Mesenchymal stem cell (in vitro differentiated cells and primary cell): ENCODE measurements around the gene PAX4.

Experiments
- DNase-seq: peaks from one replicate; pipeline ENCODE4 v3.0.0-alpha.2; 2013
- H2AFZ ChIP-seq: one replicate; pipeline ENCODE4 v1.6.1; 2013; ENCODE audit warnings: low read depth, mild to moderate bottlenecking, control low read depth, inconsistent platforms, low read length, moderate library complexity
- H2AK5ac ChIP-seq: 2 replicates; pipeline ENCODE4 v1.6.1; 2013; ENCODE audit warnings: low read length, moderate library complexity, mild to moderate bottlenecking, inconsistent platforms; ENCODE audit not compliant: severe bottlenecking
- H2BK120ac ChIP-seq: one replicate; pipeline ENCODE4 v1.6.1; 2013; ENCODE audit warnings: low read depth, mild to moderate bottlenecking, inconsistent platforms, low read length, moderate library complexity
- H2BK12ac ChIP-seq, 2 experiments: one replicate each; pipeline ENCODE4 v1.6.1; 2013; ENCODE audit warnings: inconsistent platforms in 2 of 2, low read length in 2 of 2, mild to moderate bottlenecking in 2 of 2, moderate library complexity in 2 of 2, control low read depth in 1 of 2
- H2BK15ac ChIP-seq: one replicate; pipeline ENCODE4 v1.6.1; 2013; ENCODE audit warnings: mild to moderate bottlenecking, low read depth, inconsistent platforms; ENCODE audit not compliant: poor library complexity, severe bottlenecking
- H2BK5ac ChIP-seq: 2 replicates; pipeline ENCODE4 v1.6.1; 2013; ENCODE audit warnings: low read depth, mild to moderate bottlenecking, low read length, control low read depth, inconsistent platforms; ENCODE audit not compliant: poor library complexity, severe bottlenecking
- H3K14ac ChIP-seq, 2 experiments: one replicate each; pipeline ENCODE4 v1.6.1; 2013; ENCODE audit warnings: inconsistent platforms in 2 of 2, low read length in 2 of 2, control low read depth in 1 of 2, mild to moderate bottlenecking in 1 of 2, moderate library complexity in 1 of 2
- H3K18ac ChIP-seq, 2 experiments: one replicate each; pipeline ENCODE4 v1.6.1; 2013; ENCODE audit warnings: inconsistent platforms in 2 of 2, low read length in 2 of 2, control low read depth in 1 of 2, low read depth in 1 of 2, mild to moderate bottlenecking in 1 of 2
- H3K23ac ChIP-seq, 2 experiments: one replicate each; pipeline ENCODE4 v1.6.1; 2013; ENCODE audit warnings: inconsistent platforms in 2 of 2, low read length in 2 of 2, mild to moderate bottlenecking in 2 of 2, moderate library complexity in 2 of 2, control low read depth in 1 of 2
- H3K27ac ChIP-seq: 2 replicates; pipeline ENCODE4 v1.5.1; 2013; ENCODE audit warnings: mild to moderate bottlenecking, moderate library complexity, low read length, control low read depth, inconsistent platforms; ENCODE audit not compliant: poor library complexity, severe bottlenecking
- H3K27me3 ChIP-seq, 2 experiments: 2 replicates each; pipeline versions ENCODE4 v1.6.1 to v1.7.0; 2013; ENCODE audit warnings: low read length in 2 of 2, mild to moderate bottlenecking in 2 of 2, moderate library complexity in 2 of 2, control low read depth in 1 of 2, inconsistent platforms in 1 of 2; ENCODE audit not compliant: control insufficient read depth in 1 of 2, insufficient read depth in 1 of 2
- H3K36me3 ChIP-seq, 2 experiments: 2 replicates each; pipeline versions ENCODE4 v1.6.1 to v1.7.0; 2013; ENCODE audit warnings: low read length in 2 of 2, control low read depth in 1 of 2, inconsistent platforms in 1 of 2, low read depth in 1 of 2, mild to moderate bottlenecking in 1 of 2; ENCODE audit not compliant: insufficient read depth in 2 of 2, control insufficient read depth in 1 of 2
- H3K4ac ChIP-seq, 2 experiments: one replicate each; pipeline ENCODE4 v1.6.1; 2013; ENCODE audit warnings: inconsistent platforms in 2 of 2, low read length in 2 of 2, mild to moderate bottlenecking in 2 of 2, moderate library complexity in 2 of 2, control low read depth in 1 of 2, low read depth in 1 of 2
- H3K4me1 ChIP-seq: 2 replicates; pipeline ENCODE4 v1.6.1; 2013; ENCODE audit warnings: low read depth, low read length, control low read depth; ENCODE audit not compliant: control insufficient read depth, insufficient read depth
- H3K4me2 ChIP-seq: 2 replicates; pipeline ENCODE4 v1.6.1; 2013; ENCODE audit warnings: low read length, mild to moderate bottlenecking, inconsistent platforms; ENCODE audit not compliant: poor library complexity, severe bottlenecking
- H3K4me3 ChIP-seq, 2 experiments: 2 replicates each; pipeline versions ENCODE4 v1.5.1 to v1.7.0; 2013; ENCODE audit warnings: low read length in 2 of 2, mild to moderate bottlenecking in 2 of 2, control low read depth in 1 of 2, low read depth in 1 of 2; ENCODE audit not compliant: insufficient read depth in 1 of 2
- H3K79me1 ChIP-seq: replicated peaks from 2 replicates; pipeline ENCODE4 v1.6.1; 2013; ENCODE audit warnings: mild to moderate bottlenecking, control low read depth, low read length, inconsistent platforms; ENCODE audit not compliant: poor library complexity, severe bottlenecking
- H3K9ac ChIP-seq: 2 replicates; pipeline ENCODE4 v1.7.0; 2013; ENCODE audit warnings: mild to moderate bottlenecking, low read length, moderate library complexity
- H3K9me3 ChIP-seq: 2 replicates; pipeline ENCODE4 v1.7.0; 2013; ENCODE audit warnings: mild to moderate bottlenecking, low read length; ENCODE audit not compliant: control insufficient read depth
- H4K8ac ChIP-seq: one replicate; pipeline ENCODE4 v1.6.1; 2013; ENCODE audit warnings: inconsistent platforms, mild to moderate bottlenecking, low read length, moderate library complexity
- H4K91ac ChIP-seq: one replicate; pipeline ENCODE4 v1.6.1; 2013; ENCODE audit warnings: mild to moderate bottlenecking, low read length, inconsistent platforms
- WGBS: methylation state at CpG from one replicate; pipeline ENCODE4 v1.1.7; 2013; ENCODE audit warnings: mixed read lengths; 5-methylcytosine and 5-hydroxymethylcytosine counted together

PAX4 gene

GRCh38 chr7:127638197-127638596 lies 20.3 kb upstream of the PAX4 start:
- Histone ChIP-seq H3K4ac (no peak overlapping the region), H2BK15ac (no peak overlapping the region)

GRCh38 chr7:127635659-127636285 lies 17.8 kb upstream of the PAX4 start:
- Histone ChIP-seq H2AK5ac (no peak overlapping the region), H3K4me2 (no peak overlapping the region), H2BK15ac (no peak overlapping the region), H3K4me3 (no peak overlapping the region), H4K8ac (no peak overlapping the region), H2BK12ac (no peak overlapping the region), H3K4me1 (no peaks in the 10 kb centered on the region), H3K23ac (no peak overlapping the region), H2AFZ (no peak overlapping the region), H3K18ac (no peak overlapping the region), H3K79me1 (no peaks in the 10 kb centered on the region), H2BK120ac (no peak overlapping the region), H3K14ac (no peak overlapping the region), H4K91ac (no peak overlapping the region), H3K27me3 (peaks cover 4 to 12% of the 10 kb centered on the region in 2 experiments), H3K4ac (no peak overlapping the region), H3K9me3 (no peaks in the 10 kb centered on the region), H3K27ac (no peak overlapping the region), H3K36me3 (no peaks in the 10 kb centered on the region), H3K9ac (no peak overlapping the region), H2BK5ac (no peak overlapping the region)
- WGBS, result 68% methylated on average over 3 of the region's 3 CpGs
- DNase-seq, result no peak

More at GRCh38 chr7:127638197-127638596, 20.3 kb upstream of the PAX4 start:
- no peak overlapping the region for H3K23ac ChIP-seq
- no peaks in the 10 kb centered on the region for H3K36me3 ChIP-seq
- H2AK5ac ChIP-seq, result no peak overlapping the region
- H3K4me1 ChIP-seq, result peaks cover 4% of the 10 kb centered on the region
- H4K8ac ChIP-seq, result no peak overlapping the region
- no peak overlapping the region for H3K4me3 ChIP-seq
- H3K27me3 ChIP-seq, result peaks cover 4 to 12% of the 10 kb centered on the region in 2 experiments
- H4K91ac ChIP-seq, result no peak overlapping the region
- no peak overlapping the region for H3K27ac ChIP-seq
- H3K9me3 ChIP-seq, result no peaks in the 10 kb centered on the region
- H2AFZ ChIP-seq, result no peak overlapping the region
- no peak for DNase-seq
- H3K79me1 ChIP-seq, result no peaks in the 10 kb centered on the region
- H3K14ac ChIP-seq, result no peak overlapping the region
- H3K18ac ChIP-seq, result no peak overlapping the region
- H2BK12ac ChIP-seq, result no peak overlapping the region
- H2BK5ac ChIP-seq, result no peak overlapping the region
- no peak overlapping the region for H2BK120ac ChIP-seq
- no peak overlapping the region for H3K4me2 ChIP-seq
- H3K9ac ChIP-seq, result no peak overlapping the region

- Histone ChIP-seq H3K9ac (no peak overlapping the region), H4K91ac (no peak overlapping the region), H3K27me3 (peaks cover 4 to 14% of the 10 kb centered on the region in 2 experiments), H2AFZ (no peak overlapping the region), H3K36me3 (no peaks in the 10 kb centered on the region), H3K4me3 (no peak overlapping the region), H3K14ac (no peak overlapping the region), H3K4me2 (no peak overlapping the region), H3K4me1 (no peaks in the 10 kb centered on the region), H3K18ac (no peak overlapping the region), H3K27ac (no peak overlapping the region), H3K9me3 (no peaks in the 10 kb centered on the region), H4K8ac (no peak overlapping the region), H2AK5ac (no peak overlapping the region), H2BK12ac (no peak overlapping the region), H2BK15ac (peak overlapping the region; percentile 19), H3K4ac (peak overlapping the region in 1 of 2 experiments; percentile 6), H3K79me1 (no peaks in the 10 kb centered on the region), H3K23ac (no peak overlapping the region), H2BK5ac (no peak overlapping the region), H2BK120ac (no peak overlapping the region)
- DNase-seq, result peak; percentile 28
- 75% methylated on average over 7 of the region's 7 CpGs for WGBS
These were observed 14.5 kb upstream of the PAX4 start for GRCh38 chr7:127632276-127632910.

GRCh38 chr7:127629268-127629854 lies 11.4 kb upstream of the PAX4 start:
- no peaks in the 10 kb centered on the region for H3K9me3 ChIP-seq
- H4K8ac ChIP-seq, result peak overlapping the region; percentile 49
- H3K4me3 ChIP-seq, result no peak overlapping the region
- no peak overlapping the region for H2AFZ ChIP-seq
- H3K23ac ChIP-seq, result no peak overlapping the region
- no peak overlapping the region for H3K4me2 ChIP-seq
- no peaks in the 10 kb centered on the region for H3K79me1 ChIP-seq
- no peak overlapping the region for H2AK5ac ChIP-seq
- H3K36me3 ChIP-seq, result no peaks in the 10 kb centered on the region
- no peak for DNase-seq
- no peak overlapping the region for H3K9ac ChIP-seq
- H3K4me1 ChIP-seq, result no peaks in the 10 kb centered on the region
- H2BK15ac ChIP-seq, result no peak overlapping the region
- peak overlapping the region in 1 of 2 experiments; percentile 7 for H3K14ac ChIP-seq
- peaks cover 0 to 10% of the 10 kb centered on the region in 2 experiments for H3K27me3 ChIP-seq
- no peak overlapping the region for H2BK12ac ChIP-seq
- no peak overlapping the region for H2BK5ac ChIP-seq
- no peak overlapping the region for H3K18ac ChIP-seq
- H3K27ac ChIP-seq, result no peak overlapping the region
- H4K91ac ChIP-seq, result no peak overlapping the region
- H2BK120ac ChIP-seq, result no peak overlapping the region
- WGBS, result 15% methylated on average over 4 of the region's 5 CpGs
- no peak overlapping the region for H3K4ac ChIP-seq
